Pericardium fibroblast (primary cell): ENCODE data around the gene PPP1R11. TPM values are rescaled to one million over a fixed set of nuclear protein-coding genes. Genes with fewer than 3 reads are reported as not detected.

Experiments used
- total RNA-seq: library from RNA; depleted of rRNA; stranded (reverse); fragments of >200 nt; gene quantifications from 2 replicates; pipeline ENCODE4 v1.2.3, GENCODE V29; 2015

PPP1R11 gene, protein sequence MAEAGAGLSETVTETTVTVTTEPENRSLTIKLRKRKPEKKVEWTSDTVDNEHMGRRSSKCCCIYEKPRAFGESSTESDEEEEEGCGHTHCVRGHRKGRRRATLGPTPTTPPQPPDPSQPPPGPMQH
- 24.4 and 29.3 TPM in 2 replicates for total RNA-seq

DNA sequence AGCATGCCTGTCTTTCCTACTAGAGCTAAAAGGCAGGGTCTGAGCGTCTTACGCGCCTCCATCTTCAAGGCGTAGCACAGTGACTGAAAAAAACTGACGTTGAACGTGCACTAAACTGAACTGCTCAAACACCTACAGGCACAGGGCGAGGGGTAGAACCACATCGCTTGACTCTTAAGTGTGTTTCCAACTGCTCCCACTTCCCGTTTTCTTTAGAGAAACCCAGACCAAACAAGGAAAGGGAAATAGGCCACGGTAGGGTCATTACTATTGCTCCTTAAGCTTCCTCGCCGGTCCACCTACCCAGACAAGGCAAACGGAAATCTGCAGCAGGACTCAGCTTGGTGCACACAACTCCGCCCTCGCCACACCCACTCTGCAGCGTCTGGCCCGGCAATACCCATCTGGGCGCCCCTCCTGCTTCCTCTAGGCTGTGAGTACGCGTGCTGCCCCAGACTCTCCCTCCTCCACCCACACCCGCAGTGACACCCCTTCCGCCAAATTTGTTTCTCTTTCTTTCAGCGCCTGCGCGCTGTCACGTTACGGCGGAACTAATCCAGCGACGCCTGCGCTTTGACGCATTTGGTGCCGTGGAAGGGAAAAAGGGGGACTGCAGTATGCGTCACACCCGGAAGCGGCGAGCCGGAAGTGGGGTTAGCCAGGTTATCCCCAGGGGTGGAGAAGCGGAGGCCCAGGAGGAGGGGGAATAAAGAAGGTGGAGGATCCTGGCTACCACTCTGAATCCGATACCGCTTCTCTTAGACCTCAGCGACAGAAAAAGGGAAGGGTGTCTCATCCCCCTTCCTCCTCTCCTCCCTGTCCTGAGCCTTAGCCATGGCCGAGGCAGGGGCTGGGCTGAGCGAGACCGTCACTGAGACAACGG, at the start of gene PPP1R11:
Gene PPP1R11, plus strand, starts transcription at position 622 of the 883 bp plus-strand sequence. Its CDS starts 213 bp downstream, at position 835.

DNA sequence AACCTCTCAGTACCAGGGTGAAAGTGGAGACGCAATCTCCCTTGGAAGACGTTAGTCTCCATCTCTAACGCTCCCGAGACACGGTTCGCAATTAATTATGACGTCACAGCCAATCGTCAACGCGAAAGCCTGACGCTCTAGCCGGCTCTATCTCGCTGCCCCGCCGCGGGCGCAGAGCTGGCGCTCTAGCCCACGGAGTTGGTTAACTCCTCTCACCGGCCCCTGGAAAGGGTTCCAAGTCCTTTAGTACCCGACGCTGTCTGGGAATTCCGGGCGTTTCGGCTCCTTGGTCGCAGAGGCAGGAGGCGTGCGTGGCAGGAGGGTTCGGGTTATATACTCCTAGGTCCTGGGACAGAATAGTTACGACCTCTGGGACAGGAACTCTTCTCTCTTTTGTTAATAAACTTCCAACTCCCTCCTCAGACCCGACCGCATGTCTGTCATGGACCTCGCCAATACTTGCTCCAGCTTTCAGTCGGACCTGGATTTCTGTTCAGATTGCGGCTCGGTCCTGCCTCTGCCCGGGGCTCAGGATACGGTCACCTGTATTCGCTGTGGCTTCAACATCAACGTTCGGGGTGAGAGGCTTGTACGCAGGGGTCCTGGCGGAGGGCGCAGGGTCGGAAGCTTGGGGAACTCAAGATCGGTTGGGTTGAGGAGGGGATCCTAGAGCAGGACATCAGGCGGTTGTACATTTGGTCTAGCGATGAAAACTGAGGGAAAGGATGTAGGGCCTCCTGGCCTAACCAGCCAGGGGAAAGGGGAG, 5.7 kb upstream of the PPP1R11 start, which contains the start of gene POLR1H:
Gene POLR1H, plus strand, starts transcription at position 174 of the 766 bp plus-strand sequence. Its CDS starts 260 bp downstream, at position 434.

DNA sequence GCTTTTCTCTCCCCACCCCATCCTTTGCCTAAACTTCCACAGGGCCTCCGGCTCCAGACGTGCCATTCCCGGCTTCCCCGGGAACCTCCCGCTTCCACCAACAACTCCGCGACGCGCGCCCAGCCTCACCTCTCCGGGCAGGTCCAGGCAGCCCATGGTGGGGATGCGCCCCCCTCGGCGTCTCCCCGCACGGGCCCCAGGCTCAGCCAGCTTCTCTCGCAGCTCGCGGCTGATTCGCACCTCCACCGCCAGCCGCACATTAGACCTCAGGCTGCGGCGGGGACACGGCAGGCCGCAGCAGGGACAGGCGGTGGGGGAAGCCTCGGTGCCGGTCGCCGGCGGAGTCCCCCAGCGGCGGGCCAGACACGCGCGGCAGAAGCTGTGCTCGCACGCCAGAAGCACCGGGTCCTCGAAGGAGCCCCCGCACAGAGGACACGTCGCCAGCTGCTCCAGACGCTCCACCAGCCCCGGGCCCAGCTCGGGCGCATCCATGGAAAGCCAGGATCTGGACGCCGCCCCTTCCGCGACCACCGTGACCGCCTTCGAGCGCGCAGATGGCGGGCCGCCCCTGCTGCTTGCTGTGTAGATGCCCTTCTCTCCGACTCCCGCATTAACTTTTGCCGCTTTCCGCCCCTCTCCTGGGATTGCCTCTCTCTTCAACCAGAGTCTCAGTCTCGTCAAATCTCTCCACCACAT, 8.2 kb downstream of the PPP1R11 start, which contains the start of gene RNF39:
Gene RNF39, minus strand, starts transcription at position 676 of the 696 bp plus-strand sequence. Its CDS starts 184 bp downstream, at position 492.

DNA sequence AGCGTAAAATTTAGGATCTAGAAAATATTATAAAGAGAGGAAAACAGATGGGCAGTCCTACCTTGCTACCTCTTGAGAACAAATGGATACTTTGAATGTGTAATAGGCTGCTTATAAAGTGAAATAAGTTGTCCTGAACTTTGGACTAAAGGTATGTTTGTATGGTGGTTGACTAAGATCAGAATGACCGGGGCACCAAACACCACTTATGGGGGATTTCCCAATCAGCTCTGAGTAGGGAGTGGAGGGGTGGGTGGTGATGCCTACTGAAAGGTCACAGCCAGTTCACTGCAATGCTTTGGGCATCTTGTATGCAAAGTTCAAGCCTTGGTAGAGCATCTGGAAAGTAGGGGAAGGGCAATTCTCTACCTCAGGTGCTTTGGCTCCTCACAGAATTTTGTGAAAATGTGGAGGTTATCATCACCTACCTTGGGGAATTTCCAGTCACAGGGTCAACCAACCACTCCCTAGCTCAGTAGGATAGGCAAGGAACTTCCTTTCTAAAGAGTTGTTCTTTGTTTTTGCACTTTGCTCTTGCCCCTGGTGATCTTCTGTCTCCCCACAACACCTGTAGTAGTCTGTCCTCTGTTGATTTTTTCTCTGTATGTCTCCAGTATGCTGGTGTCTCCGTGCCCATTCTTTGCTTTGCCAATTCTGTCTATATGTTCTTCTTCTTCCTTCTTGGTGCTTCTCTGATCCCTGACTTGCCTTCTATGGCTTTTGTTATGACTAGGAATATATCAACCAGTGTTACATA, 46.2 kb downstream of the PPP1R11 start, which contains the start of gene TRIM31:
Gene TRIM31, minus strand, starts transcription at position 88 of the 757 bp plus-strand sequence. CDS start 285 bp downstream, outside the sequence.

Other genes starting within 250 kb of the PPP1R11 start
- gene HLA-G, start 239.4 kb upstream of the PPP1R11 start, total RNA-seq: not detected in 2 replicates
- gene HLA-A, start 124.7 kb upstream of the PPP1R11 start, total RNA-seq: 292 and 331 TPM in 2 replicates
- gene POLR1H, start 5.9 kb upstream of the PPP1R11 start, total RNA-seq: 23.1 and 26.1 TPM in 2 replicates
- not detected in 2 replicates for gene RNF39, start 8.6 kb downstream of the PPP1R11 start, total RNA-seq
- not detected in 2 replicates for gene TRIM31, start 45.9 kb downstream of the PPP1R11 start, total RNA-seq
- not detected in 2 replicates for gene TRIM40, start 68.9 kb downstream of the PPP1R11 start, total RNA-seq
- not detected in 2 replicates for gene TRIM10, start 94.0 kb downstream of the PPP1R11 start, total RNA-seq
- gene TRIM15, start 96.3 kb downstream of the PPP1R11 start, total RNA-seq: not detected in 2 replicates
- 16.3 and 34.9 TPM in 2 replicates for gene TRIM26, start 146.2 kb downstream of the PPP1R11 start, total RNA-seq